Fibroblast of gingiva (primary cell): ENCODE data around the gene COMT.

Experiments
- DNase-seq: peaks from one replicate; pipeline ENCODE4 v3.0.0-alpha.2; 2011; ENCODE audit warnings: low read depth

Gene COMT

DNA sequence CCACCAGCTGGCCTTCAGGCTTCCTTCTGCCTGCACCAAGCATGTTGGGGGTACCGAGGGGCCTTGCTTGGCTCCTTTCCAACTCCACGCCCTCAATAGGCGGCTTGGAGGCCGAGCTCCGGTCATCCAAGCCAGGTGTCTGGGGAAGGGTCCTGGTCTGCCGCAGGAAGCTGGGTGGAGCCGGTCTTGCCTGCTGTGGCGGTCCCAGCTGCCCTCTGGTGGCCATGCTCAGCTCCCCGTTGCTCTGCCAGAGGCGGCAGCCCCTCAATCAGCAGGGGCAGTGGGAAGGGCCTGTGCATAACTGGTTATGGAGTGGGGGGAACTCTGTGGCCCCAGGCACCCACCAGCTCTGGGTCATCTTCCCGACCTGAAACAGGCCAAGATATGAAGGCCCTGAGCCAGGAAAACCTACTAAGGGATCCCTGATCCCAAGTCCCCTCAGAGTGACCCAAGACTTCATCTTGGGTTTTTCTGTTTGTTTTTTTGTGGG is 71.9 kb downstream of the COMT start:
- peak; percentile 46 for DNase-seq

DNA sequence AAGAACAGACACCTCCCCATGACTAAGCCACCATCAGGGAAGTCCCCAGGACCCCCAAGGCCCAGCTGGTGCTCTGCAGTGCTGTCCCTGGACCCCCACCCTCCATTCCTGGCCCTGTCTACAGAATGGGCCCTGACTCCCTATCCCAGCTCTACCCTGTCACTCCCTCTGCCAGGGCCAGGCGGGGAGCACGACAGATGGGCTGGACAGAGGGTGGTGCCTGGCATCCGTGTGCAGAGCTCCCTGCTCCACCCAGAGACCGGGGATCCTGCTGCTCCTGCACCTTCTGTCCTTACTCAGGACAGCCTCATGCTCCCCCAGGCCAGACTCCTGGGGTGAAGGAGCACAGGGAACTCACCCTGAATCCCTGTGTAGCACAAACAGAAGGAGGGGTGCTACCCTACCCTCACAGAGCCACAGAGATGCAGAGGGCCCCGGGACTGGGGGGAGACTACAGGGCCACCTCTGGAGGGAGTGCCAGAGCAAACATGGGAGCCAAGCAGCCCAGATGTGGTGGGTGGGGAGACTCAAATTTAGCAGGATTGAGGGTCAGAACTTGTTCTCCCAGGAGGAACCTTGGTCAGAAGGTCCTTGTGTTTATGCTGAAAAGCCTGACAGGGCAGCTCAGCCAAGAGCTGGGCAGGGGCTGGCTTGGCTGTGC is 73.1 kb downstream of the COMT start:
- no peak for DNase-seq

DNA sequence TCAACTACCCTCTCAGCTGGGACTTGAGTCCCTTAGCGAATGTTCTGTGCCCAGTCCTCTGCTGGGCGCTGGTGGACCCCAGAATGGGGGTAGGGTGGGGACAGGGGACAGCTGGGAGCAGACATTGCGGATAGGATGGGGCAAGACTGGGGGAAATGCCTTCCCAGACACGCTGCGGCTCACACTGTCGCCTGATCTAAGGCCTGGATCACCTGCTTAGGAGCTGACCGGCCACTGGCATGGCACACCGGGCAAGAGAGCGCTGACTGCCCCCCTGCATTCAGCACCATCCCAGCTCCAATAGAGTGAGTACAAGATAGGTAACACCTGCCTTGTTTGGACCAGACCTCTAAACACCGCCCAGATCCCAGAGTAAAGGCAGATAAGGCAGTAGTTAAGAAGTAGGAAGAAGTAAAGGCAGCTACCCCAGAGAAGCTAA is 73.6 kb downstream of the COMT start:
- DNase-seq = no peak

DNA sequence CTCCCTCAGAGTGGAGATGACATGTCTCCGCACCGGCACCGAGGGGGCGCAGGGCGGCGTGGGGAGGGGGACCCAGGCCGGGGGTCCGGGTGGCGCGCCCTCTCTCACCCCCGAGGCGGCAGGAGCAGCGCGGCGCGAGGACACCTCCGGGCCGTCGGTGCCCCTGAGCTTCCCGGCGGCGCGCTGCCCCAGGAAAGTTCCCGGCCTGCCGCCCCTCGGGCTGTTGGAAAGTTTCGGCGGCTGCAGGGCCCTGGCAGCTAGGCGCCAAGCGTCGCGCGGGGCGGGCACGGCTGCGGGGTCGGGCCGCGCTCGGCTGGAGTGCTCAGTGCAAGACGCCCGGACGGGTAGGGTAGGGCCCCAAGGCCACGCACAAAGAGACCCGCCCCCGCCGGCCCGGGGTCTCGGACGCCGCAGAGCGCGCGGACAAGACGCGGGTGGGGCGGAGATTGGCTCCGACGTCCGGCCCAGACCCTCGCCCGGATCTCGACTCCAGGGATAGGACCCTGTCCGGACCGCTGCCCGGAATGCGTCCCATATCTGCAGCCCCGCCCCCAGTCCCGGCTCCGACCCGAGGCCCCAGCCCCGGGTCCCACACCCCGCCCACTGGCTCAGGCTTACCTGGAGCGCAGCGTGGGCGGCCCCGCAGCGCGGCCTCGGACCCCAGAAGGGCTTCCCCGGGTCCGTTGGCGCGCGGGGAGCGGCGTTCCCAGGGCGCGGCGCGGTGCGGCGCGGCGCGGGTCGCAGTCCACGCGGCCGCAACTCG is 74.6 kb downstream of the COMT start:
- no peak for DNase-seq

DNA sequence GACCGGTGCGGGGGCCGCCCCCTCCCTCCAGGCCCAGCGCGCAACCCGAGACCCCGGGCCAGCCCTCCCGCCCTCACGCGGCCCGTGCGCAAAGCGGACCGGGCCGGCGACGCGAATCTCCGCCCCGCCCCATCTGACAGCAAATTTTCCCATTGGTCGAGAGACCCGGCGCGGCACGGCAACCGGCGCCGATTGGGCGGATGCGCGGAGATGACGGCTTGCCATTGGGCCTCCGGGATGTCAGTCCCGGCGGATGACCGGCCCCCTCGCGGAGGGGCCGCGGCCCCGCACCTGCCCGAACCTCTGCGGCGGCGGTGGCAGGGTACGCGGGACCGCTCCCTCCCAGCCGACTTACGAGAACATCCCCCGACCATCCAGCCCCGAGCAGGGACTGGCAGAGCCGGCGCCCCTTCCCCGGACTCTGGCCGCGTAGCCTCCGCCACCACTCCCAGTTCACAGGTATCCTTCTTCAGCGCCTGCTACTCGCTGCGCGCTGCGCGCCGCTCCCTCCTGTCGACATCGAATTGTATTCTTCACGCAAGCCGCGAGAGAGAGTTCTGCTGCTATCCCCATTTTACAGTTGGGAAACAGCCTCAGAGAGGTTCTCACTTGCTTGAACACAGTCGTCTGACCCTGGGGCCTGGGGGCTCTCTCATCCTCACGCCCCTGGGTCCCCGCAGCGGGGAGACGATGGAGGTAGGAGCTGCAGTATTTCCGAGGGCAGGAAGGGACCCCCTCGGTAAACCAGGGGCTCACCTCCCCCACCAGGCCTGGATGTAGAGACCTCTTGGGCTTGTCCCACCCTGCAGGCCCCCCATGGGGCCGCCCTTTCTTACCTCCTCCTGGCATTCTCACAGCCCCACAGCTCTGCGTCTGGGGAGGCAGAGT is 75.4 kb downstream of the COMT start, which contains the start of gene ARVCF:
Gene ARVCF, minus strand, starts transcription at position 90 of the 888 bp plus-strand sequence. CDS start 26,029 bp downstream, outside the sequence.
- DNase-seq = peak; percentile 86

DNA sequence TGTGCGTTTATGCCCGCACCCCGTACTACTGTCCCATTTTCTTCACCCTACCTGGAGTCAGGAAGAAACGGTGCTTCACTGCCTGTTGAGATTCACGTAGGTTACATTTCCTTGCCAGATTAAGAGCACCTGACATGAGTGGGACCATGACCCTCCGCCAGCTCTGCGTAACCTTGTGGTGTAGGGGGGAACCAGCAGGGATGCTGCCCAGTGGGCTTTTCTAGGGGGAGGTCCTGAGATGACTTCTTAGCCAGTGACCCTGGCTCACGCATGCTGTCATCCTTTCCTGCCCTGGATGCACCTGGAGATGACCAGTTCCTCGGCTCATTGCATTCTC is 76.0 kb downstream of the COMT start:
- DNase-seq = no peak

DNA sequence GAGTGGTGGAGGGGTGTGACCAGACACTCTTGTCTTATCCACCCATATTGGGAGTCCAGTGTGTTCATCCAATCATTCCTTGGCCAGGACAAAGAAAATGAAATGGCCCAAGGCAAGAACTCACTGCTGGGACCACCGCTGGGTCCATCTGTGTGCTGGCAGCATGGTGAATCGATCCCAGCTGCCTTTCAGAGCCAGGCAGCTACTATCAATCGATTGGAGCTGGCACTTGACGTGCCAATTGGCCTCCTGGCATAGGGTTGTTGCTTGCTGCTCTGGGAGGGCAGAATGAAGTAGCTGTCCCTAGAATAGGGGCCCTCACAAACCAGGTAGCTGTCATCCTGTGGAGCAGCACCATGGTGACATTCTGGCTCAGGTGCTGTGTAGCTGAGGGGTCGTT is 76.4 kb downstream of the COMT start:
- no peak for DNase-seq
